Upper lobe of left lung (tissue), 6 donors: ENCODE data around the gene CNDP1. TPM values are rescaled to one million over a fixed set of nuclear protein-coding genes. Genes with fewer than 3 reads are reported as not detected.
A peak's percentile ranks its signal among the peaks of the same experiment; 100 is the strongest.

Experiments used
- ATAC-seq, 2 donors: fragments of 200-7000 bp; cut with Tn5 transposase; one replicate each; pipeline ENCODE4 v1.9.1; 2022; ENCODE audit warnings: mild to moderate bottlenecking in 2 of 2, moderate library complexity in 2 of 2; ENCODE audit not compliant: low FRiP score in 2 of 2
- DNase-seq, 2 donors: peaks; one replicate each; pipeline ENCODE4 v3.0.0-alpha.2; 2019 to 2020
- H3K27ac ChIP-seq, 4 donors: fragments of 200-600 bp; sonication (generic); one replicate each; pipeline ENCODE4 v1.5.1; 2016 to 2019
- H3K27me3 ChIP-seq, 4 donors: fragments of 200-600 bp; sonication (generic); one replicate each; pipeline ENCODE4 v1.5.1; 2017 to 2019
- H3K36me3 ChIP-seq, 4 donors: fragments of 200-600 bp; sonication (generic); one replicate each; pipeline ENCODE4 v1.5.1; 2016 to 2019
- H3K4me1 ChIP-seq, 4 donors: fragments of 200-600 bp; sonication (generic); one replicate each; pipeline ENCODE4 v1.5.1; 2018 to 2019
- H3K4me3 ChIP-seq, 4 donors: fragments of 200-600 bp; sonication (generic); one replicate each; pipeline ENCODE4 v1.5.1; 2017 to 2019; ENCODE audit warnings: mild to moderate bottlenecking in 2 of 4, moderate library complexity in 1 of 4
- H3K9me3 ChIP-seq, 4 donors: fragments of 200-600 bp; sonication (generic); one replicate each; pipeline ENCODE4 v1.5.1; 2018 to 2019
- CTCF ChIP-seq, 6 experiments: fragments of 450-650 bp in 4 of 6; fragments of 200-600 bp in 2 of 6; sonication (generic) in 2 of 6; IDR thresholded peaks; one replicate each; pipeline ENCODE4 v1.5.1; 2016 to 2019; ENCODE audit warnings: antibody characterized with exemption in 6 of 6
- EP300 ChIP-seq, 4 donors: sonication (generic); formaldehyde crosslinking; IDR thresholded peaks; one replicate each; pipeline ENCODE4 v1.5.1; 2017; ENCODE audit warnings: antibody characterized with exemption in 4 of 4, control low read depth in 2 of 4
- POLR2A ChIP-seq, 4 donors: fragments of 450-650 bp; IDR thresholded peaks; one replicate each; pipeline ENCODE4 v1.5.1; 2016 to 2017; ENCODE audit warnings: antibody characterized with exemption in 4 of 4, mild to moderate bottlenecking in 2 of 4
- POLR2AphosphoS5 ChIP-seq, 2 donors: sonication (generic); formaldehyde crosslinking; IDR thresholded peaks; one replicate each; pipeline ENCODE4 v1.5.1; 2017; ENCODE audit warnings: antibody characterized with exemption in 2 of 2
- WGBS, 2 donors: methylation state at CpG; one replicate each; pipeline ENCODE4 v1.1.5; 2017 to 2018; 5-methylcytosine and 5-hydroxymethylcytosine counted together
- total RNA-seq, 6 donors: library from RNA; depleted of rRNA in 4 of 6; stranded (reverse); fragments of >200 nt in 4 of 6; gene quantifications; one replicate each; pipeline versions ENCODE4 v1.1.0 to v1.2.1, GENCODE V29; 2016 to 2021
- donor health status: DM: no; HTN: no; CAD: no; lungs with moderate emphysema.
- donor health status: DM: no; HTN: yes; CAD: no; lungs with severe emphysema.

CNDP1 gene
- total RNA-seq, 6 donors from 2014 or later = not detected

- Histone ChIP-seq H3K4me3 (no peak overlapping the region), H3K36me3 (peaks cover 0 to 2% (median 0%) of the 10 kb centered on the region in 4 donors), H3K9me3 (no peaks in the 10 kb centered on the region), H3K27ac (no peak overlapping the region), H3K4me1 (peaks cover 0 to 2% (median under 1%) of the 10 kb centered on the region in 4 donors), H3K27me3 (no peaks in the 10 kb centered on the region)
- TF ChIP-seq CTCF (IDR thresholded peaks at IDR 0.05) (no peak), EP300 (IDR thresholded peaks at IDR 0.05) (no peak), POLR2A (IDR thresholded peaks at IDR 0.05) (no peak), POLR2AphosphoS5 (IDR thresholded peaks at IDR 0.05) (no peak)
- WGBS, 2 donors = 86 to 89% methylated on average over 9 of the region's 9 CpGs
- ATAC-seq = peak in 1 of 2 donors; percentile 46
- DNase-seq = no peak
Observed at GRCh38 chr18:74626049-74626874, 92.0 kb downstream of the CNDP1 start.

- no peak for TF ChIP-seq EP300 (IDR thresholded peaks at IDR 0.05)
- TF ChIP-seq CTCF (IDR thresholded peaks at IDR 0.05) = no peak
- TF ChIP-seq POLR2AphosphoS5 (IDR thresholded peaks at IDR 0.05) = no peak
- TF ChIP-seq POLR2A (IDR thresholded peaks at IDR 0.05) = no peak
- no peaks in the 10 kb centered on the region for H3K27me3 ChIP-seq
- H3K4me3 ChIP-seq = no peak overlapping the region
- peaks cover 0 to 14% (median 4%) of the 10 kb centered on the region in 4 donors for H3K4me1 ChIP-seq
- no peak for DNase-seq
- WGBS, 2 donors = 81 to 91% methylated on average over 6 of the region's 6 CpGs
- H3K9me3 ChIP-seq = no peaks in the 10 kb centered on the region
- no peak overlapping the region for H3K27ac ChIP-seq
- no peak for ATAC-seq
- H3K36me3 ChIP-seq = peaks cover 0 to 33% (median 9%) of the 10 kb centered on the region in 4 donors
Observed at GRCh38 chr18:74630804-74631203, 96.5 kb downstream of the CNDP1 start.

DNA sequence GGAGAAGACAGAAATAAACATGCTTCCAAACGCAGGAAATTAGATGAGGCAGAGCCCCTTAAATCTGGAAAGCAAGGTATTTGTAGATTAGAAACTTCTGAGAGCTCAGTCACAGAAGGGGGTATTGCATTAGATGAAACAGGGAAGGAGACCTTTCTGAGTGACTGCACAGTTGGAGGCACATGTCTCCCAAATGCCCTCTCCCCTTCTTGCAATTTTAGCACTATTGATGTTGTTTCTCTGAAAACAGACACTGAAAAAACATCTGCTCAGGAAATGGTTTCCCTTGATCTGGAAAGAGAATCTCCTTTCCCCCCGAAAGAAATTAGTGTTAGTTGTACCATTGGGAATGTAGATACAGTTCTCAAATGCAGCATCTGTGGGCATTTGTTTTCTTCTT is 96.9 kb downstream of the CNDP1 start:
- peaks cover 0 to 14% (median 4%) of the 10 kb centered on the region in 4 donors for H3K4me1 ChIP-seq
- no peaks in the 10 kb centered on the region for H3K27me3 ChIP-seq
- no peaks in the 10 kb centered on the region for H3K9me3 ChIP-seq
- DNase-seq (no peak), ATAC-seq (no peak)
- H3K27ac ChIP-seq = no peak overlapping the region
- no peak overlapping the region for H3K4me3 ChIP-seq
- TF ChIP-seq POLR2A (IDR thresholded peaks at IDR 0.05) (no peak), EP300 (IDR thresholded peaks at IDR 0.05) (no peak), POLR2AphosphoS5 (IDR thresholded peaks at IDR 0.05) (no peak), CTCF (IDR thresholded peaks at IDR 0.05) (no peak)
- 66 to 69% methylated on average over 2 of the region's 2 CpGs for WGBS, 2 donors
- peaks cover 0 to 33% (median 9%) of the 10 kb centered on the region in 4 donors for H3K36me3 ChIP-seq

DNA sequence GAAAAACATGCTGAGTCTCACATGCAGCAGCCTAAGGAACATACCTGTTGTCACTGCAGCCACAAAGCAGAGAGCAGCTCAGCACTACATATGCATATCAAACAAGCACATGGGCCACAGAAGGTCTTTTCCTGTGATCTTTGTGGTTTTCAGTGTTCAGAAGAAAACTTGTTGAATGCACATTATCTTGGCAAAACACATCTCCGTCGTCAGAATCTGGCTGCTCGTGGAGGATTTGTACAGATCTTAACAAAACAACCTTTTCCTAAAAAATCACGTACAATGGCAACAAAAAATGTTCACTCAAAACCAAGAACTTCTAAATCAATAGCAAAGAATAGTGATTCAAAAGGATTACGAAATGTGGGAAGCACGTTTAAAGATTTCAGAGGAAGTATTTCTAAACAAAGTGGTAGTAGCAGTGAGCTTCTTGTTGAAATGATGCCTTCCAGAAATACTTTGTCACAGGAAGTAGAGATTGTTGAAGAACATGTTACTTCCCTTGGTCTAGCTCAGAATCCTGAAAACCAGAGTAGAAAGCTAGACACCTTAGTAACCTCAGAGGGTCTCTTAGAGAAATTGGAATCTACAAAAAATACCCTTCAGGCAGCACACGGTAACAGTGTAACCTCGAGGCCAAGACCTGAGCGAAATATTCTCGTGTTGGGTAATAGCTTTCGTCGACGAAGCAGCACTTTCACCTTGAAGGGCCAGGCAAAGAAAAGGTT is 97.5 kb downstream of the CNDP1 start:
- WGBS, 2 donors = 63 to 64% methylated on average over 13 of the region's 13 CpGs
- peak overlapping the region in 1 of 4 donors; percentile 21 for H3K27ac ChIP-seq
- no peak for DNase-seq
- ATAC-seq = no peak
- H3K4me3 ChIP-seq = no peak overlapping the region
- H3K9me3 ChIP-seq = no peaks in the 10 kb centered on the region
- no peak for TF ChIP-seq CTCF (IDR thresholded peaks at IDR 0.05)
- TF ChIP-seq POLR2AphosphoS5 (IDR thresholded peaks at IDR 0.05) = no peak
- TF ChIP-seq EP300 (IDR thresholded peaks at IDR 0.05) = no peak
- no peak for TF ChIP-seq POLR2A (IDR thresholded peaks at IDR 0.05)
- H3K36me3 ChIP-seq = peaks cover 0 to 33% (median 9%) of the 10 kb centered on the region in 4 donors
- peaks cover 0 to 14% (median 4%) of the 10 kb centered on the region in 4 donors for H3K4me1 ChIP-seq
- H3K27me3 ChIP-seq = no peaks in the 10 kb centered on the region
